Stimulated activated CD8-positive, alpha-beta memory T cell treated with anti-CD3 and anti-CD28 coated beads, Interleukin-7, amount 100 ng/mL, for 24 hours (primary cell): Measurements from ENCODE around the gene CCDC59.
"Not testable (repeated sequence)": the region's sequence is repeated elsewhere in the genome, so short reads cannot be mapped to it uniquely, and the experiment has no call there.

Experiments
- DNase-seq: peaks from one replicate; pipeline ENCODE4 v3.0.0-alpha.2; 2020; ENCODE audit warnings: low read depth

CCDC59 gene

GRCh38 chr12:82358200-82359114 lies at the start of gene CCDC59, which contains the start of gene METTL25:
TSS of gene CCDC59 (minus strand) at chr12:82358387. CDS start at chr12:82358376, 11 bp downstream.
TSS of gene METTL25 (plus strand) at chr12:82358529. CDS start at chr12:82358566, 37 bp downstream.
- peak; percentile 98 for DNase-seq

GRCh38 chr12:82407481-82407880 lies 49.3 kb upstream of the CCDC59 start:
- DNase-seq: no peak

- DNase-seq: no peak
Observed at GRCh38 chr12:82406651-82407050, 48.5 kb upstream of the CCDC59 start.

- DNase-seq: no peak
Observed at GRCh38 chr12:82400819-82401218, 42.6 kb upstream of the CCDC59 start.

GRCh38 chr12:82398879-82399278 lies 40.7 kb upstream of the CCDC59 start:
- no peak for DNase-seq

GRCh38 chr12:82383930-82384552 lies 25.9 kb upstream of the CCDC59 start:
- DNase-seq: no peak

- no peak for DNase-seq
Observed at GRCh38 chr12:82378997-82379396, 20.8 kb upstream of the CCDC59 start.

GRCh38 chr12:82375201-82375600 lies 17.0 kb upstream of the CCDC59 start:
- DNase-seq: no peak

- DNase-seq: no peak
Observed at GRCh38 chr12:82366197-82366596, 8.0 kb upstream of the CCDC59 start.

- DNase-seq: no peak
Observed at GRCh38 chr12:82363990-82364389, 5.8 kb upstream of the CCDC59 start.

- DNase-seq: no peak
Observed at GRCh38 chr12:82361461-82361915, 3.3 kb upstream of the CCDC59 start.

GRCh38 chr12:82360834-82361233 lies 2.6 kb upstream of the CCDC59 start:
- not testable (repeated sequence) for DNase-seq

- DNase-seq: no peak
Observed at GRCh38 chr12:82359115-82359478, 910 bp upstream of the CCDC59 start.

- no peak for DNase-seq
Observed at GRCh38 chr12:82357845-82358199, 365 bp downstream of the CCDC59 start.

GRCh38 chr12:82357340-82357739 lies 847 bp downstream of the CCDC59 start:
- DNase-seq: no peak

GRCh38 chr12:82351390-82351789 lies 6.8 kb downstream of the CCDC59 start:
- no peak for DNase-seq

GRCh38 chr12:82350161-82350560 lies 8.0 kb downstream of the CCDC59 start:
- no peak for DNase-seq

- DNase-seq: no peak
Observed at GRCh38 chr12:82329508-82329907, 28.7 kb downstream of the CCDC59 start.

GRCh38 chr12:82327861-82328260 lies 30.3 kb downstream of the CCDC59 start:
- no peak for DNase-seq

- DNase-seq: no peak
Observed at GRCh38 chr12:82326905-82327503, 31.2 kb downstream of the CCDC59 start.

GRCh38 chr12:82325540-82326336 lies 32.4 kb downstream of the CCDC59 start:
- DNase-seq: no peak

GRCh38 chr12:82319276-82319675 lies 38.9 kb downstream of the CCDC59 start:
- DNase-seq: no peak
